Fibroblast of pulmonary artery (primary cell): ENCODE results near the gene DNM1.

Experiments
- DNase-seq: peaks from one replicate; pipeline ENCODE4 v3.0.0-alpha.2; 2010; ENCODE audit warnings: low read depth
- H3K4me3 ChIP-seq: replicated peaks from 2 replicates; pipeline ENCODE4 v1.5.1; 2011; ENCODE audit warnings: low read depth, mild to moderate bottlenecking, control low read depth, low read length, moderate library complexity
- TF ChIP-seq, protein P1 (sequence below): IDR thresholded peaks from 2 replicates; pipeline ENCODE4 v1.5.1; 2011; ENCODE audit warnings: mild to moderate bottlenecking, control low read depth, low read length, inconsistent platforms; ENCODE audit errors: missing control alignments

DNM1 gene

DNA sequence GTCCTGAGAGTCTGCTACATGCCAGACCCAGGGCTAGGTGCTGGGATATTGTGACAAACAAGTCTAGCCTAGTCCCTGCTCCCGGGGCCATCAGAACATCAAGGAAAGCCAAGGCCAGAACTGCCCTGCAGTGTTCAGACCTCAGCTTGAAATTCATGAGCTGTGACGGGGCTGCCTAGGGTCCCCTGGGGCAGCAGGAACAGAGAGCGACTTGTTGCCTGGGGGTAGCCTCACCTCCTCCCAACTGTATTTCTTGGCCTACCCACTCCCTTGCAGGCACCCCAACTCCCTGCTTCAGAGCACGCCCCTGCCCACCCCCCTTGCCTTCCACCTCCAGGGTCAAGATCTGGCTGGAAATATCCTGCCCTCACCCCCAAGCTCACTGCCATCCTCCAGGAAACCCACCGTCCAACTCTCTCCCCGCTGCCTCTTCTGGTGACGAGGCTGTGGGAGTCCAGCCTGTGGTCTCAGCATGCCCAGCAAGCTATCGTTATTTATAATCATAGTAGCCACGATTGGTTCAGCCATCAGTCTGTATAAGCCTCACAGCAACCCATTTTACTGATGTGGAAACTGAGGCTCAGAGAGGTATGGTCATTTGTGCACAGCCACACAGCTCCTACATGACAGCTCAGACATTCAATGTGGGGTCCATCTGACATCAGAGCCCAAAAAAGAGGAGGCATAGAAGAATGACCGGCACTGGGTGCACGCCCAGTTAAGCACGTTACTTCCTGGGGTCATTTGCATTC lies 10.7 kb downstream of the DNM1 start:
- no peak overlapping the region for H3K4me3 ChIP-seq
- TF ChIP-seq, protein P1, sequence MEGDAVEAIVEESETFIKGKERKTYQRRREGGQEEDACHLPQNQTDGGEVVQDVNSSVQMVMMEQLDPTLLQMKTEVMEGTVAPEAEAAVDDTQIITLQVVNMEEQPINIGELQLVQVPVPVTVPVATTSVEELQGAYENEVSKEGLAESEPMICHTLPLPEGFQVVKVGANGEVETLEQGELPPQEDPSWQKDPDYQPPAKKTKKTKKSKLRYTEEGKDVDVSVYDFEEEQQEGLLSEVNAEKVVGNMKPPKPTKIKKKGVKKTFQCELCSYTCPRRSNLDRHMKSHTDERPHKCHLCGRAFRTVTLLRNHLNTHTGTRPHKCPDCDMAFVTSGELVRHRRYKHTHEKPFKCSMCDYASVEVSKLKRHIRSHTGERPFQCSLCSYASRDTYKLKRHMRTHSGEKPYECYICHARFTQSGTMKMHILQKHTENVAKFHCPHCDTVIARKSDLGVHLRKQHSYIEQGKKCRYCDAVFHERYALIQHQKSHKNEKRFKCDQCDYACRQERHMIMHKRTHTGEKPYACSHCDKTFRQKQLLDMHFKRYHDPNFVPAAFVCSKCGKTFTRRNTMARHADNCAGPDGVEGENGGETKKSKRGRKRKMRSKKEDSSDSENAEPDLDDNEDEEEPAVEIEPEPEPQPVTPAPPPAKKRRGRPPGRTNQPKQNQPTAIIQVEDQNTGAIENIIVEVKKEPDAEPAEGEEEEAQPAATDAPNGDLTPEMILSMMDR, result no peak
- DNase-seq, result no peak

- DNase-seq, result no peak
- H3K4me3 ChIP-seq, result no peak overlapping the region
- TF ChIP-seq, protein P1, result no peak
These were observed 11.7 kb downstream of the DNM1 start for GRCh38 chr9:128214571-128215490.

DNA sequence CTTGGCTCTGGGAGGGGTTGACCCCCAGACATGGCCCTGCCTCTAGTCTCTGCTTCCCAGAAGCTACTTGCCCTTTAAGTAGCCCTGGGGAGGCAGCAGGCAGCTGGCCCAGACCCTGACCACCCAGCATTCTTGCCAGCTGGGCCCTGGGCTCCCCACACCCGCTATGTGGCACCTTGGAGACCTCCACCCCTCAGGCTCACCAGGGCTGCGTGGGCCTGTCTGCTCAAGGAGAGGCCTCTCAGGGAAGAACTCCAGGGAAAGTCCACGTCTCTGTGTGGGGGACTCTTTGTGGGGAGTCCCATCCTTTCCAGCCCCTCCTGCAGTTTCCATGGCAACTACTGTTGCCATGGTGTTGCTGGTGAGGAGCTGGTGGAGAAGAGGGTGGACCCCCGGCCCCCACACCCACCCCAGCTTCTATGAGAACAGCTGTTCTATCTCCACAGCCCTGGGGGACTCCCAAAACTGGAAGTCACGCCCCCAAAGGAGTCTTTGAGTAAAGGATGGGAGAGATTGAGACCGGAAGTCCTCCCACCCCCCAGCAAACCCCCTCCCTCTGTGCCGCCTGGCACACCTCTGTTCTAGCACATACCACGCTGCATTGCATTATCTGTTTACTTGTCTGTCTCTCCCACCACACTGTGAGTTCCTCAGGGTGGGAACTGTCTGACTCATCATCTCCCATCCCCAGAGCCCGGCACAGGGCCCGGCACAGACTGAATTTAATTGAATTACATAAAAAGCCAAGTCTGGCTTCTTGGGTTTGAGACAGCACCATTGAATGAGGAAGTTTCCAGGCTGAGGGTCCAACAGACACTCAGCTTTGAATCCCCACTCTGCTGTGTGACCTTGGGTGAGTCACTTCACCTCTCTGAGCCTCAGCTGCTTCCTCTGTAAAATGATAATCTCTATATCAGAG lies 12.6 kb downstream of the DNM1 start:
- peak; percentile 71 for DNase-seq
- H3K4me3 ChIP-seq, result no peak overlapping the region
- TF ChIP-seq, protein P1, result no peak

- no peak for DNase-seq
- TF ChIP-seq, protein P1, result no peak
- no peak overlapping the region for H3K4me3 ChIP-seq
These were observed 13.8 kb downstream of the DNM1 start for GRCh38 chr9:128216781-128217553.

DNA sequence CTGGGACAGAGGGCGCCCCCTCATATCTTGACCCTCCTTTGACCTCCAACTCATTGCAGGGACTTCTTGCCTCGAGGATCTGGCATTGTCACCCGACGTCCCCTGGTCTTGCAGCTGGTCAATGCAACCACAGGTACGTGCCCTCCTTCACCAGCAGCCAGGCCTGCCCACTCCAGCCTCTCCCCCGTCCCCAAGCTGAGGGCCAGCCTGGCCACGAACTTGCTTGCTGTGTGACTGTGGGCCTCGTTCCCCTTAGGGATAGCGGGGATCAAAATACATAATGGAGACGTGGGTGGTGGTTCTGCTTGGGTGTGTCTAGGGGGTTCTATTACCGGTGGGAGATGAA lies 15.0 kb downstream of the DNM1 start:
- TF ChIP-seq, protein P1, result no peak
- H3K4me3 ChIP-seq, result no peak overlapping the region
- no peak for DNase-seq
